ENCODE results near the gene PTPRH. TPM values are rescaled to one million over a fixed set of nuclear protein-coding genes. Genes with fewer than 3 reads are reported as not detected.

PTPRH gene
- total and polyA plus RNA-seq, 3 experiments from 2014 or later: not detected

DNA sequence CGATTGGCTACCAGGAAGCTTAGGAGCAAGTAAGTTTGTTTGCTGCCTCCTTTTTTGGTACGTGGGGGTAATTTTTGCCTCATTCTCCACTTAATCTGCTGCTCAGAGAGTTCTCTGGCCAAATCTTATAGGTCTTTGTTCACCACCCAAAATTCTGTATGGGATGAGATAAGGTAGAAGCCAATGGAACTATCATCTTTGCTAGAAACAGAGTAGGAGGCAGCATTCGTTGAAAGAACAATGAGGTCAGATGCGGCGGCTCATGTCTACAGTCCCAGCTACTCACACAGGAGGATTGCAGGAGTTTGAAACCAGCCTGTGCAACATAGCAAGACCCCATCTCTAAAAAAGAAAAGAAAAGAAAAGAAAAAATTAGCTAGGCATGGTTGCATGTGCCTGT lies 37.9 kb downstream of the PTPRH start:
- H3K27ac ChIP-seq (ENCODE audit: low read depth, low read length): no peak overlapping the region
- H3K36me3 ChIP-seq (ENCODE audit: insufficient read depth, low read length): no peaks in the 10 kb centered on the region
- H3K27ac Mint-ChIP-seq: no peak overlapping the region
- peaks cover 0 to 5% (median 0%) of the 10 kb centered on the region in 3 donors for H3K36me3 Mint-ChIP-seq
- H3K27me3 ChIP-seq (ENCODE audit: insufficient read depth, low read length, poor library complexity, severe bottlenecking): peaks cover 66% of the 10 kb centered on the region
- H3K4me3 ChIP-seq (ENCODE audit: low read length): no peak overlapping the region
- H3K4me1 Mint-ChIP-seq: peaks cover 12 to 26% (median 20%) of the 10 kb centered on the region in 3 donors
- H3K4me3 Mint-ChIP-seq: peak overlapping the region in 1 of 7 donors; percentile 4
- ChIA-PET POLR2A (no interaction called here), CTCF (no interaction called here)
- peaks cover 72 to 78% of the 10 kb centered on the region in 2 donors for H3K27me3 Mint-ChIP-seq
- DNase-seq: no peak
- peaks cover 30% of the 10 kb centered on the region for H3K4me1 ChIP-seq (ENCODE audit: insufficient read depth, low read length)
- H3K9me3 Mint-ChIP-seq: peaks cover 0 to 8% (median 5%) of the 10 kb centered on the region in 5 donors
- no peaks in the 10 kb centered on the region for H3K9me3 ChIP-seq (ENCODE audit: low read length)

DNA sequence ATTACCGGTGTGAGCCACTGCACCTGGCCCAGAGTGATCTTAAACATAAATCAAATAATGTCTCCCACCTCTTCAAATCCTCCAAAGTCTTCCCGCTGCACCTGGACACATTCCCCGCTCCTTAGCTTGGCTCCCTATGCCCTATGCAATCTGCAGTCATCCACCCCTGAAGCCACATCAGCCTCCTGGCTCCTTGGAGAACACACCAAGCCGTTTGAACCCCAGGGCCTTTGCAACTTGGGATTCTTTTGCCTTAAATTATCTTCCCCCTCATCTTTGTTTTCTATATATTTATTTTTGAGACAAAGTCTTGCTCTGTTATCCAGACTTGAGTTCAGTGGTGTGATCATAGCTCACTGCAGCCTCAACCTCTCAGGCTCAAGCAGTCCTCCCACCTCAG lies 40.2 kb downstream of the PTPRH start:
- CTCF ChIA-PET: interaction anchor here (1.5 kb wide), 1 partner anchor 335 kb away, joined by 3 read pairs; no protein-coding TSS in a partner anchor
- no peaks in the 10 kb centered on the region for H3K36me3 ChIP-seq (ENCODE audit: insufficient read depth, low read length)
- peaks cover 56% of the 10 kb centered on the region for H3K27me3 ChIP-seq (ENCODE audit: insufficient read depth, low read length, poor library complexity, severe bottlenecking)
- Mint-ChIP-seq H3K27ac (peak overlapping the region in 1 of 8 donors; percentile 31), H3K9me3 (peaks cover 0 to 8% (median 4%) of the 10 kb centered on the region in 5 donors), H3K4me1 (peaks cover 12 to 30% (median 21%) of the 10 kb centered on the region in 3 donors), H3K36me3 (peaks cover 0 to 5% (median 0%) of the 10 kb centered on the region in 3 donors), H3K27me3 (peaks cover 69 to 77% of the 10 kb centered on the region in 2 donors), H3K4me3 (no peak overlapping the region)
- H3K4me3 ChIP-seq (ENCODE audit: low read length): no peak overlapping the region
- no peak for DNase-seq
- H3K27ac ChIP-seq (ENCODE audit: low read depth, low read length): no peak overlapping the region
- peaks cover 32% of the 10 kb centered on the region for H3K4me1 ChIP-seq (ENCODE audit: insufficient read depth, low read length)
- no peaks in the 10 kb centered on the region for H3K9me3 ChIP-seq (ENCODE audit: low read length)
- POLR2A ChIA-PET: no interaction called here

DNA sequence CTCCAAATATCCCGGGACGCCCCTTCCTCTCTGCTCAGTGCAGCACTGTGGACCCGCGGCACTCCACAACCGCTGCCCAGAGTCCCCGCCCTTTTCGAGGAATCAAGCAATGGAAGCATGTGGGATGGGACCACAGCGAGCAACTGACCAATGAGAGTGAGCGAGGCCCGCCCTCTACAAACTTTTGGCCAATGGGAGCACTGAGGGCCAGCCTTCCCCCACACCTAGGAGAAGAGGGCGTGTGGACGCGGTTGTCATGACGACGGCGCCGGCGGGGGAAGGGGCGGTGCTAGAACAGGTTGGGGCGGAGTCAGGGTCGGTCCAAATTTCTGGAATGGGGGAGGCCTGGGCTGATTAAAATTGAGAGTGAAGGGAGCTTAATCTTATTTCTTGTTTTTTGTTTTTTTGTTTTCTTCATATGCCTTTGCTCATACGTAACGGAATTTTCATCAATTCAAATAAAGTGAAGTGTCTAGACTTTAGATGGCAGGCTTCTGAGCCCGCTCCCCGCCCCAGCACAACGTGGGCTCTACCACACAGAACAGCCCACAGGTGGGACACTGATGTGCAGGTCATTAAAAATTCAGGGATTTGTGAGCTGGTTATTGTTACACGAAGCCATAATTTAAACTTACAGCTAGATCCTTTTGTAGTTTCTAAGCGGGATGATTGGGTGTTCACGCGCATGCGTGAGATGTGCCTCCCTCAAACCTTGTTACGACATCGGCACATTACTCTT lies 42.6 kb downstream of the PTPRH start, which contains the start of gene DNAAF3:
Gene DNAAF3 (minus strand): TSS at position 84 of the 739 bp plus-strand sequence. CDS start 200 bp downstream, outside the sequence.
- ChIA-PET POLR2A (interaction anchor here (0.6 kb wide), 1 partner anchor 41 kb away, joined by 3 read pairs; no protein-coding TSS in a partner anchor), CTCF (no interaction called here)
- peaks cover 0 to 6% (median 3%) of the 10 kb centered on the region in 5 donors for H3K9me3 Mint-ChIP-seq
- no peaks in the 10 kb centered on the region for H3K36me3 ChIP-seq (ENCODE audit: insufficient read depth, low read length)
- H3K4me1 ChIP-seq (ENCODE audit: insufficient read depth, low read length): peaks cover 20% of the 10 kb centered on the region
- peaks cover 40% of the 10 kb centered on the region for H3K27me3 ChIP-seq (ENCODE audit: insufficient read depth, low read length, poor library complexity, severe bottlenecking)
- peaks cover 12 to 17% (median 12%) of the 10 kb centered on the region in 3 donors for H3K4me1 Mint-ChIP-seq
- peak within 1 kb of the TSS; percentile 18 to 75 (median 55) for H3K4me3 Mint-ChIP-seq
- peaks cover 66 to 71% of the 10 kb centered on the region in 2 donors for H3K27me3 Mint-ChIP-seq
- peak within 1 kb of the TSS in 6 of 8 donors; percentile 1 to 76 (median 40) for H3K27ac Mint-ChIP-seq
- H3K36me3 Mint-ChIP-seq: peaks cover 0 to 5% (median 0%) of the 10 kb centered on the region in 3 donors
- H3K4me3 ChIP-seq (ENCODE audit: low read length): peak within 1 kb of the TSS; percentile 26
- H3K27ac ChIP-seq (ENCODE audit: low read depth, low read length): peak within 1 kb of the TSS; percentile 45
- H3K9me3 ChIP-seq (ENCODE audit: low read length): no peaks in the 10 kb centered on the region
- DNase-seq: peak; percentile 20 to 69 (median 42)

DNA sequence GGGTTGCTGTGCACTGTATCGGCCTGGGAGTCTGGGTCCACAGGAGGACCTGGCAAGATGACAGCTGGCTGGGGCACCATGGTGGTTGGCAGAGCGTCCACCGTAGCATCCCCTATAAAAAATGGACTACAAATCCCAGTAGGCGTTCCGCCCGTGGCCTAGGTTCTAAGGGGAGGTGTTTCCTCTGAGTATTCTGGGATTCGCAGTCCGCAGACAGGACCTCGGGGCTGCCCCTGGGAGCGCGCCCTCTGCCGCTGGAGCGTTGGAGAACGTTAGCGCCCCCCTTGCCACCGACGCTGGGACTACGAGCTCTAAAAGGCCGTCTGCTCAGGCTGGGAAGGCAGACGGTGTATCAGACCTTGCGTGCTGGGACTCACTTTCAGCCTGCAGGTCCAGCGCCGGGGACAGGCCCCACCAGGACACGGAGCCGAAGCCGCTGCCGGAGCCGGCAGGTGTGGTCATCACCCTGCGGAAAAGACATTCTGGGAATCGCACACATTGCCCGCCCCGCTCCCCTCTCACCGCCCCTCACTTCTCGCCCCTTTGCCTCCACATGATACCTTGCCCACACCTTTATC lies 43.3 kb downstream of the PTPRH start:
- peaks cover 62 to 65% of the 10 kb centered on the region in 2 donors for H3K27me3 Mint-ChIP-seq
- H3K4me1 Mint-ChIP-seq: peaks cover 12 to 17% (median 12%) of the 10 kb centered on the region in 3 donors
- H3K4me3 ChIP-seq (ENCODE audit: low read length): peak overlapping the region; percentile 26
- peaks cover 20% of the 10 kb centered on the region for H3K4me1 ChIP-seq (ENCODE audit: insufficient read depth, low read length)
- CTCF ChIA-PET: no interaction called here
- no peak overlapping the region for H3K27ac ChIP-seq (ENCODE audit: low read depth, low read length)
- H3K27me3 ChIP-seq (ENCODE audit: insufficient read depth, low read length, poor library complexity, severe bottlenecking): peaks cover 33% of the 10 kb centered on the region
- no peaks in the 10 kb centered on the region for H3K36me3 ChIP-seq (ENCODE audit: insufficient read depth, low read length)
- no peaks in the 10 kb centered on the region for H3K9me3 ChIP-seq (ENCODE audit: low read length)
- POLR2A ChIA-PET: no interaction called here
- H3K4me3 Mint-ChIP-seq: peak overlapping the region in 5 of 7 donors; percentile 19 to 75 (median 59)
- peaks cover 0 to 6% (median 3%) of the 10 kb centered on the region in 5 donors for H3K9me3 Mint-ChIP-seq
- peak overlapping the region in 3 of 8 donors; percentile 52 to 76 (median 69) for H3K27ac Mint-ChIP-seq
- peaks cover 0 to 5% (median 0%) of the 10 kb centered on the region in 3 donors for H3K36me3 Mint-ChIP-seq
- peak in 2 of 5 donors; percentile 33 to 66 for DNase-seq

DNA sequence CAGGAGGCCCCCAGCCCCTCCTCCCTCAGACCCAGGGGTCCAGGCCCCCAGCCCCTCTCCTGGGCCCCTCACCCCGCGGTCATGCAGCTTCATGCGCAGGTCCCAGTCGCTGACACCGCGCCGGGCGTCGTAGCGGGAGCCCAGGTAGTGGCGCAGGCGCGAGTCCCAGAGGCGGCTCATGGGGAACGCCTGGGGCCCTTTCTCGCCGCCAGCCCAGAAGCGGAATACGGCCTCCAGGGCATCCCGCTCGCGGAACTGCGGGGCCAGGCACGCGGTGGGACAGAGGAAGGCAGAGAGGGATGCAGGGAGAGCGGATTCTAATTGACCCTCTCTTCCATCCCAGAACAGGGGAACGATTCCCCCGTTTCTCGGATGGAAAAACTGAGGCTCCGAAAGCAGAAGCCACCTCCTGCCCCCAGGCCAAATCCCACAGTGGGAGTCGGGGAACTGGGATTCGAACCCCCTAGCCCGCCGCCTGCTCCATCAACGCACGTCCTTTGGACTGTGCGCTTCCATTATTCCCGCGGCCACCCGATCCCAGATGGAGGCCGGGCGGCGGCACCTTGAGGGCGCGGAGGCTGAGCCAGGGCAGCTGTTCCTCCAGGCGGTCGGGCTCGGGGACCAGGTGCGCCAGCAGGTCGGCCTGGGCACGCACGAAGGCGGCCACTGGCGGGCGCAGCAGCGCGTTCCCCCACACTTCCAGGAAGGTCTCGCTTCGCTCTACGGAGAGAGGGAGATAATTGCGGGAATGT lies 47.6 kb downstream of the PTPRH start:
- Histone ChIP-seq H3K27me3 (ENCODE audit: insufficient read depth, low read length, poor library complexity, severe bottlenecking) (peaks cover 15% of the 10 kb centered on the region), H3K9me3 (ENCODE audit: low read length) (no peaks in the 10 kb centered on the region), H3K36me3 (ENCODE audit: insufficient read depth, low read length) (no peaks in the 10 kb centered on the region), H3K4me1 (ENCODE audit: insufficient read depth, low read length) (peaks cover 9% of the 10 kb centered on the region), H3K4me3 (ENCODE audit: low read length) (no peak overlapping the region), H3K27ac (ENCODE audit: low read depth, low read length) (no peak overlapping the region)
- H3K4me3 Mint-ChIP-seq: no peak overlapping the region
- H3K27ac Mint-ChIP-seq: no peak overlapping the region
- peaks cover 0 to 4% (median 2%) of the 10 kb centered on the region in 5 donors for H3K9me3 Mint-ChIP-seq
- POLR2A ChIA-PET: no interaction called here
- H3K36me3 Mint-ChIP-seq: peaks cover 0 to under 1% (median 0%) of the 10 kb centered on the region in 3 donors
- CTCF ChIA-PET: interaction anchor here (1.6 to 2.1 kb wide), 2 partner anchors 21 to 342 kb away, joined by 3 to 11 read pairs; no protein-coding TSS in a partner anchor
- DNase-seq: no peak
- peaks cover 53 to 66% of the 10 kb centered on the region in 2 donors for H3K27me3 Mint-ChIP-seq
- H3K4me1 Mint-ChIP-seq: peaks cover 7 to 12% (median 11%) of the 10 kb centered on the region in 3 donors

DNA sequence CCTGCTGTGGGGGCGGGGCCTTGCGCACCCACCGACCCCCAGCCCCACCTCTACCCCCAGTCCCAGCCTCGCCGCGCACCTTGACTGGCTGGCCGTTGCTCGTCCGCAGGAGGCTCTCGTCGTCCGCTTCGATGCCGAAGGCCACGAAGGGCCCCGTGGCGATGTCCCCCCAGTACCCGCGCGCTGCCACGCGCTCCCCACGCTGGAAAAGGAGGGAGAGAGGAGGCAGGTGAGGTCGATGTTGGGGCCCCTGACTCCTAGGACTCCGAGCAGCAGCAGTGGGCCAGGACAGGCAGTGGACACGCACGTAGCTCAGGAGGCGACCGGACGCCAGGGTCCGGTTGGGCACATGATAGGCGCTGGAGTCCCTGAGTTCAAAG lies 48.3 kb downstream of the PTPRH start:
- no peak overlapping the region for H3K4me3 ChIP-seq (ENCODE audit: low read length)
- H3K36me3 ChIP-seq (ENCODE audit: insufficient read depth, low read length): no peaks in the 10 kb centered on the region
- Mint-ChIP-seq H3K27ac (no peak overlapping the region), H3K9me3 (peaks cover 0 to 4% (median 0%) of the 10 kb centered on the region in 5 donors), H3K36me3 (no peaks in the 10 kb centered on the region), H3K27me3 (peaks cover 50 to 63% of the 10 kb centered on the region in 2 donors), H3K4me1 (peaks cover 6 to 9% (median 7%) of the 10 kb centered on the region in 3 donors), H3K4me3 (peak overlapping the region in 1 of 7 donors; percentile 3)
- peaks cover 7% of the 10 kb centered on the region for H3K4me1 ChIP-seq (ENCODE audit: insufficient read depth, low read length)
- DNase-seq: no peak
- H3K27ac ChIP-seq (ENCODE audit: low read depth, low read length): no peak overlapping the region
- CTCF ChIA-PET: interaction anchor here (1.0 to 2.1 kb wide), 4 partner anchors 13 to 343 kb away, joined by 3 to 11 read pairs (median 4); no protein-coding TSS in a partner anchor
- no peaks in the 10 kb centered on the region for H3K9me3 ChIP-seq (ENCODE audit: low read length)
- H3K27me3 ChIP-seq (ENCODE audit: insufficient read depth, low read length, poor library complexity, severe bottlenecking): peaks cover 11% of the 10 kb centered on the region
- POLR2A ChIA-PET: no interaction called here

- Mint-ChIP-seq H3K36me3 (no peaks in the 10 kb centered on the region), H3K4me1 (peaks cover 5 to 6% (median 5%) of the 10 kb centered on the region in 3 donors), H3K4me3 (peak overlapping the region in 2 of 7 donors; percentile 15 to 70), H3K27me3 (peaks cover 47 to 57% of the 10 kb centered on the region in 2 donors), H3K9me3 (peaks cover 0 to 4% (median 0%) of the 10 kb centered on the region in 5 donors), H3K27ac (peak overlapping the region in 2 of 8 donors; percentile 29 to 43)
- Histone ChIP-seq H3K4me1 (ENCODE audit: insufficient read depth, low read length) (peaks cover 5% of the 10 kb centered on the region), H3K4me3 (ENCODE audit: low read length) (no peak overlapping the region), H3K27me3 (ENCODE audit: insufficient read depth, low read length, poor library complexity, severe bottlenecking) (peaks cover 6% of the 10 kb centered on the region), H3K9me3 (ENCODE audit: low read length) (no peaks in the 10 kb centered on the region), H3K36me3 (ENCODE audit: insufficient read depth, low read length) (no peaks in the 10 kb centered on the region), H3K27ac (ENCODE audit: low read depth, low read length) (peak overlapping the region; percentile 1)
- peak; percentile 79 to 87 (median 80) for DNase-seq
- ChIA-PET POLR2A (no interaction called here), CTCF (interaction anchor here (1.0 to 2.1 kb wide), 4 partner anchors 13 to 344 kb away, joined by 3 to 11 read pairs (median 4); no protein-coding TSS in a partner anchor)
Measured at GRCh38 chr19:55160128-55160985, 48.9 kb downstream of the PTPRH start.
